Mucosa of rectum (tissue), 2 donors: ENCODE data around the gene IGFBP2.
A peak's percentile ranks its signal among the peaks of the same experiment; 100 is the strongest.
"Not testable (repeated sequence)": the region's sequence is repeated elsewhere in the genome, so short reads cannot be mapped to it uniquely, and the experiment has no call there.

Experiments used
- H3K27ac ChIP-seq, 2 donors: one replicate each; pipeline ENCODE4 v1.7.0; 2013; ENCODE audit warnings: inconsistent platforms in 2 of 2, low read depth in 2 of 2, low read length in 2 of 2
- H3K27me3 ChIP-seq, 2 donors: one replicate each; pipeline ENCODE4 v1.7.0; 2013; ENCODE audit warnings: low read length in 2 of 2; ENCODE audit not compliant: control insufficient read depth in 2 of 2, insufficient read depth in 2 of 2
- H3K36me3 ChIP-seq, 2 donors: one replicate each; pipeline ENCODE4 v1.7.0; 2013; ENCODE audit warnings: low read length in 2 of 2; ENCODE audit not compliant: control insufficient read depth in 2 of 2, insufficient read depth in 2 of 2
- H3K4me1 ChIP-seq, 2 donors: one replicate each; pipeline ENCODE4 v1.7.0; 2013; ENCODE audit warnings: low read length in 2 of 2, mild to moderate bottlenecking in 1 of 2; ENCODE audit not compliant: control insufficient read depth in 2 of 2, insufficient read depth in 2 of 2
- H3K4me3 ChIP-seq, 2 donors: one replicate each; pipeline ENCODE4 v1.7.0; 2013; ENCODE audit warnings: low read length in 2 of 2
- H3K9ac ChIP-seq, 2 donors: one replicate each; pipeline ENCODE4 v1.7.0; 2013; ENCODE audit warnings: low read length in 2 of 2, low read depth in 1 of 2, mild to moderate bottlenecking in 1 of 2
- H3K9me3 ChIP-seq, 2 donors: one replicate each; pipeline ENCODE4 v1.7.0; 2013; ENCODE audit warnings: low read length in 2 of 2; ENCODE audit not compliant: control insufficient read depth in 2 of 2
- donor health status: healthy.
- donor health status: Normal muscosa, but diverticular disease.

Gene IGFBP2

DNA sequence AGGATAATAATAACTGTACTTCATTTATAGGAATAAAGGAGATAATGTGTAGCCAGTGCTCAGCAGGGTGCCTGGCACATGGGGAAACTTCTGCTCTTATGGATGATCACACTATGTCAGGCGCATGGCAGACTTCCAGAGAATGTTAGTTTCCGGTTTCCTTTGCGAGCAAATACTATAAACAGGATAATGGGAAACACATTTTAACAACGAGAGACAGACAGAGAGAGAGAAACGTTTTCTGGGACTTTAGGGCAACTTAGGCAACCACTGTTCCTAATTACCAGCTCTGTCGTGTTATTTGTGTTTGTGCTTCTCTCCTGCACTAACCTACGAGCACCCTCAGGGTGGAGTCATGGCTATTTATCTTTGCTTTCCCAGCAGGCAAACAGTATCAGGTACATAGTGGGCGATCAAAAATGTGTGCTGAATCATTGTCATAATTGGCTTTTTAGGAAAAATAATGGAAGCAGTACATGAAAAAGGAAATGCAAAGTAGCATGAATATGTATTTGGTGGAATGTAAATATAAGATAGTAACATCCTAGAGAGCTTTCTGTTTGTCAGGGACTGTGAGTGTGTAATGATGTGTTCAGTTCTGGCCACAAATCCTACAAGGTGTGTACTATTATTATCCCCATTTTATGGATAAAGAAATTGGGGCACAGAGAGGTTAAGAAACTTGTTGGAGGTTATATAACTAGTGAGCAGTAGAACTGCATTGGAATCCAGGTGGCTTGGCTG lies 36.8 kb upstream of the IGFBP2 start:
- Histone ChIP-seq H3K4me1 (peaks cover 0 to 8% of the 10 kb centered on the region in 2 donors), H3K9me3 (no peaks in the 10 kb centered on the region), H3K36me3 (no peaks in the 10 kb centered on the region), H3K27ac (no peak overlapping the region), H3K9ac (no peak overlapping the region), H3K27me3 (peaks cover 0 to 4% of the 10 kb centered on the region in 2 donors), H3K4me3 (peak overlapping the region in 1 of 2 donors; percentile 32)

DNA sequence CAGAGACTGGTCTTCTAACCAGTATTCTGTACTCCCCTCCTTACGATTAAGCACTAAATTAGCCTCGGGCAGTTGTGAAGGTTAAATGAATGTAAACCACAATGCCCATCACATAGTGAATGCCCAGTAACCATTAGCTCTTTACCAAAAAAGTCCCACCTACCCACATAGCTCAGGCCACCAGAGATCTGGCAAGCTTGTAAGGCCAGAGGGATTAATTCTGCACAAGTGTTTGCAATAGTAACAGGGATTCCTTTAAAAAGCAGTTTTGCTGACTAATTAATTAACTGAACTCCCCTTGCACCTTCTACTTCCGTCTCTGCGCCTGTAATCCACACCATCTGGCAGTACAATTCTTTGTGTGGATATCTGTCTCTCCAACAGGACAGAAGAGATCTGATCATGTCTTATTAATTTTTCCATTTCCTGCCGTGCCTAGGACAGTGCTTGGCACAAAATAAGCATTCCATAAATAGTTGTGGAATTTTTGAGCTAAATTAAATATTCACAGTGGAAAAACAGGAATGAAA lies 36.2 kb upstream of the IGFBP2 start:
- H3K9ac ChIP-seq: no peak overlapping the region
- no peak overlapping the region for H3K4me3 ChIP-seq
- H3K36me3 ChIP-seq: no peaks in the 10 kb centered on the region
- no peaks in the 10 kb centered on the region for H3K9me3 ChIP-seq
- no peak overlapping the region for H3K27ac ChIP-seq
- peaks cover 0 to 8% of the 10 kb centered on the region in 2 donors for H3K4me1 ChIP-seq
- peaks cover 0 to 4% of the 10 kb centered on the region in 2 donors for H3K27me3 ChIP-seq

DNA sequence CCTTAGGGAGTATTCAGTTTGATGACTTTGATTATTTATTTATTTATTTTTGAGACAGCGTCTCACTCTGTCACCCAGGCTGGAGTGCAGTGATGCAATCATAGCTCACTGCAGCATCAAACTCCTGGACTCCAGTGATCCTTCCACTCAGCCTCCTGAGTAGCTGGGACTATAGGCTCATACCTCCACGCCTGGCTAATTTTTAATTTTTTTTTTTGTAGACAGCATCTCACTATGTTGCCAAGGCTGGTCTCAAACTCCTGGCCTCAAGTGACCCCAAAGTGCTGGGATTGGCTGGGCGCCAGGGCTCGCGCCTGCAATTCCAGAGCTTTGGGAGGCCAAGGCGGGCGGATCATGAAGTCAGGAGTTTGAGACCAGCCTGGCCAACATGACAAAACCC lies 35.4 kb upstream of the IGFBP2 start:
- H3K27me3 ChIP-seq, H3K36me3 ChIP-seq, H3K9ac ChIP-seq, H3K4me1 ChIP-seq, H3K4me3 ChIP-seq, H3K9me3 ChIP-seq, H3K27ac ChIP-seq: not testable (repeated sequence)

GRCh38 chr2:216601632-216602409 lies 31.4 kb upstream of the IGFBP2 start:
- no peak overlapping the region for H3K4me3 ChIP-seq
- peaks cover 0 to under 1% of the 10 kb centered on the region in 2 donors for H3K4me1 ChIP-seq
- peaks cover 3 to 10% of the 10 kb centered on the region in 2 donors for H3K27me3 ChIP-seq
- no peak overlapping the region for H3K9ac ChIP-seq
- no peak overlapping the region for H3K27ac ChIP-seq
- no peaks in the 10 kb centered on the region for H3K36me3 ChIP-seq
- H3K9me3 ChIP-seq: no peaks in the 10 kb centered on the region

- Histone ChIP-seq H3K4me3 (no peak overlapping the region), H3K27ac (no peak overlapping the region), H3K9ac (no peak overlapping the region), H3K27me3 (peaks cover 3 to 10% of the 10 kb centered on the region in 2 donors), H3K36me3 (no peaks in the 10 kb centered on the region), H3K9me3 (no peaks in the 10 kb centered on the region), H3K4me1 (no peaks in the 10 kb centered on the region)
Observed at GRCh38 chr2:216603010-216603883, 30.0 kb upstream of the IGFBP2 start.

- H3K27me3 ChIP-seq: peaks cover 3 to 9% of the 10 kb centered on the region in 2 donors
- no peak overlapping the region for H3K9ac ChIP-seq
- H3K4me1 ChIP-seq: no peaks in the 10 kb centered on the region
- H3K36me3 ChIP-seq: no peaks in the 10 kb centered on the region
- no peak overlapping the region for H3K4me3 ChIP-seq
- H3K27ac ChIP-seq: no peak overlapping the region
- H3K9me3 ChIP-seq: no peaks in the 10 kb centered on the region
Observed at GRCh38 chr2:216603884-216604245, 29.4 kb upstream of the IGFBP2 start.

DNA sequence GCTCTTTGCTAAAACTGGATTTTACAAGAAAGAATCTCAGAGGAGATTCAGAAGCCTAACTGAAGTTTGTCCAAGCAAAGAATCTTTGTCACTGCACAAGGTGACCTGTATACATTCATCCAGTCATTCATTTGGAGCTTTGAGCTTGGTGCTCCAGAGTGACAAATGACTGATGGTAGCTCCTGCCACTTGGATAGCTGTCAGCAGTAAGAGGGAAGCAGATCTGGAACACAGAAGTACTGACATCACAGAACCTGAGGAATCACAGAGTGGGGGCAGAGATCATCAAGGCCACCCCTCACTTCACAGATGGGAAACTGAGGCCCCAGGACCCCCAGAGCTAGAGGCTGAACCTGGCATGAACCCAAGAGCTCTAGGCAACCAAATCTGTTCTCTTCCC lies 28.8 kb upstream of the IGFBP2 start:
- Histone ChIP-seq H3K4me1 (no peaks in the 10 kb centered on the region), H3K27me3 (peaks cover 3 to 5% of the 10 kb centered on the region in 2 donors), H3K27ac (no peak overlapping the region), H3K4me3 (no peak overlapping the region), H3K9me3 (no peaks in the 10 kb centered on the region), H3K9ac (no peak overlapping the region), H3K36me3 (no peaks in the 10 kb centered on the region)

DNA sequence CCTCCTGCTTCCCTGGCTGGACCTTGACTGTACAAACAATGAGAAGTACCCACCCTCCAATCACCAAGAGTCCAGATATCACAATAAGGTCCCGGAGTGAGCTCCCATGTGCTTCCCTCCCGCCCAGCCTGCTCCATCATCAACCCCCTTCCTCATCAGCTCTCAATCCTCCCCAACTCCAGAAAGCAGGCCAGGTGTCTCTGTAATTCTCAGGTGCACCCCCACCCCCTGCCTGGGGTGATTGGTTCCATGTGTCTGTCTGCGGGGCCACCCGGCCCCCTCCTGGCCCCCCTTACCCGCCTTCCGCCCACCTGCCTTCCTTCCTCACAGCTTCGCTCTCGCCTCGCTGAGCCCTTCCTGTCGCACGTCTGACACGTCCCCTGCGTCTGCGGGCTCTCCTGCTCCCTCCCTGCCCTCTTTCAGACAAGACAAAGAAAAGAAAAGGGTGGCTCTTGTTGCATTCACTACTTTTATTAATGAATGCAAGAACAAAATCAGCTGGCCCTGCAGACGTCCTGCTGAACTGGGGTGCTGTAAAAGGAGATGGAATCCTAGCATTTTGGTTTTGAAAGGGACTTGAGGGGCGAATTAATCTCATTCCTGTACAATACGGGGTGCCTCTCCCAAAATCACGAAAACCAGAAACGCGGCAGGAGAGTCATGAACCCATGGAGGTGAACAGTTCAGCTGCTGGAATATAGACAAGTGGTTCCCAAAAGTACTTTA lies 26.5 kb upstream of the IGFBP2 start:
- H3K27me3 ChIP-seq: peaks cover 3 to 5% of the 10 kb centered on the region in 2 donors
- no peak overlapping the region for H3K4me3 ChIP-seq
- H3K27ac ChIP-seq: no peak overlapping the region
- no peak overlapping the region for H3K9ac ChIP-seq
- H3K9me3 ChIP-seq: no peaks in the 10 kb centered on the region
- no peaks in the 10 kb centered on the region for H3K36me3 ChIP-seq
- H3K4me1 ChIP-seq: no peaks in the 10 kb centered on the region

- no peaks in the 10 kb centered on the region for H3K9me3 ChIP-seq
- H3K27ac ChIP-seq: no peak overlapping the region
- no peak overlapping the region for H3K4me3 ChIP-seq
- no peak overlapping the region for H3K9ac ChIP-seq
- no peaks in the 10 kb centered on the region for H3K4me1 ChIP-seq
- H3K27me3 ChIP-seq: peaks cover 3 to 5% of the 10 kb centered on the region in 2 donors
- no peaks in the 10 kb centered on the region for H3K36me3 ChIP-seq
Observed at GRCh38 chr2:216607277-216607560, 26.0 kb upstream of the IGFBP2 start.
